Right ventricle myocardium superior (tissue), 1 donor: ENCODE data around the gene TTC7B. TPM values are rescaled to one million over a fixed set of nuclear protein-coding genes. Genes with fewer than 3 reads are reported as not detected.
A peak's percentile ranks its signal among the peaks of the same experiment; 100 is the strongest.

Experiments
- ATAC-seq: fragments of 200-7000 bp; cut with Tn5 transposase; one replicate; pipeline ENCODE4 v1.9.1; 2020; ENCODE audit warnings: mild to moderate bottlenecking; ENCODE audit not compliant: poor library complexity
- DNase-seq: peaks from one replicate; pipeline ENCODE4 v3.0.0-alpha.2; 2020
- intact Hi-C: fragments of 100-400 bp; cut with DNase I; formaldehyde crosslinking; loops from one replicate; pipeline ENCODE4 v1.11.2; 2022
- total RNA-seq: library from RNA; stranded (reverse); fragmentation: NEBNext Ultra II Directional; extraction: Animal tissue kit (Norgen Biotek cat#: 25700); gene quantifications from one replicate; pipeline ENCODE4 v1.2.1, GENCODE V29; 2021
- donor health status: DM: no; HTN: yes; CAD: no; lungs with severe emphysema.

TTC7B gene
- total RNA-seq, 1 donor from 2014 or later: 60.3 TPM

DNA sequence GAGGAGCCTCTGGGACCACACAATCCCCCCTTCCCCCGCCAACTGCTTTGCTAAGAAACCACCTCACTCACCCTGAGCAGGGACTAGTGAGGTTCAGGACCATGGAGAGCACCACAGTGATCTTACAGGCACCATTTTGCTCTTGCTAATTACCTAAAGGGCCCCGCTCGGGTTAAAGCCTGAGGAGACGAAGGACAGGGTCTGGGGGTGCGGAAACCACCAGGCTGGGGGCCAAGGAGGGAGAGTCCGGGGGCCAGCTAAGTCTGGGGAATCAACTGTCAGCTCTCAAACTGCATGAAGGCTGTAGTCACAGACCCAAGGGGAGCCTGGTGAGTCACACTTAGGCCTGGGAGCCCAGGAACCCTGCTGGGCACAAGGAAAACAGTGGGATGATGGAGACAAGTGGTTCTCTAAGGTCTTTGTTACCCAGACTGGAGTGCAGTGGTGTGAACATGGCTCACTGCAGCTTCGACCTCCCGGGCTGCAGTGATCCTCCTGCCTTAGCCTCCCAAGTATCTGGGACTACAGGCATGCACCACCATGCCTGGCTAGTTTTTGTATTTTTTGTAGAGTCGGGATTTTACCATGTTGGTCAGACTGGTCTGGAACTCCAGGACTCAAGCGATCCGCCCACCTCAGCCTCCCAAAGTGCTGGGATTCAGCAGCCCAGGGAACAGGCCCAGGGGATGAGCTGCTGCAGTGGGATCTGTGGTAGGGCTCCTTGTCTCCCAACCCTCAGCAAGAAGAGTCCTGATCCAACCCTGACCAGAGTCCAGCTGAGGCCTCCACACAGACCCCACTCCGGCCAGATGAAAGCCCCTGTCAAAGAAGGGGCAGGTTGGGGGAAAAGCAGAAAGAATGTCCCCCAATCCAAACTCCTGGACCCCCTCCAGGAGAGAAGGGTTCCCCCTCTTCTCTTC is 320.6 kb downstream of the TTC7B start:
- intact Hi-C loops: no loop called here
- DNase-seq (no peak), ATAC-seq (peak; percentile 61)

DNA sequence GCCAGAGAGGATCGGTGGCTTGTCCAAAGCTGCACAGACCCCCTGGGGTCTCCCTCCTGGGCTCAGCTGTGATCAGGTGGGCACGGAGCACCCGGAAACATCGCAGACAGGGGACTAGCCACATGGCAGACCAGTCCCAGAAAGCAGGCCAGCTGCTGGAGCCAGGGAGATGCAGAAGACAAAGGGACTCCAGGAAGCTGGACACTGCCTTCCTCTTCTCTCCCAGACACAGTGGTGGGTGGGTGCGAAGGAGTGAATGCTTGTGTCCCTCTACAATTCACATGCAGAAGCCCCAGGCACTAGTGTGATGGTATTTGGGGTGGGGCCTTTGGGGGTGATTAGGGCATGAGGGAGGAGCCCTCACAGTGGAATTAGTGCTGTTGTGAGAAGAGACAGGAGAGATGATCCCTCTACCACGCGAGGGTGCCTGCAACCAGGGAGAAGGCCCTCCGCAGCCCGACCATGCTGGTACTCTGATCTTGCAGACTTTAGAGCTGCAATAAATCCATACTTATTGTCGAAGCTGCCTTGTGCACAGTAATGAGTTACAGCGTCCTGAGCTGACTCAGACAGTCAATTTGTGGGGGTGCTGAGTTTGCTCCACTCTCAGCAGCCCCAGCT is 324.2 kb downstream of the TTC7B start:
- DNase-seq: no peak
- ATAC-seq: no peak
- intact Hi-C loops: no loop called here

GRCh38 chr14:90491221-90491885 is 324.9 kb downstream of the TTC7B start:
- peak; percentile 83 for ATAC-seq
- DNase-seq: peak; percentile 77
- intact Hi-C loops: no loop called here

GRCh38 chr14:90490720-90491050 is 325.5 kb downstream of the TTC7B start:
- intact Hi-C loops: no loop called here
- DNase-seq (no peak), ATAC-seq (no peak)

- no peak for ATAC-seq
Measured at GRCh38 chr14:90489916-90490719, 326.1 kb downstream of the TTC7B start.

GRCh38 chr14:90489306-90489705 is 326.9 kb downstream of the TTC7B start:
- no peak for ATAC-seq
- intact Hi-C loops: no loop called here
- no peak for DNase-seq

More at GRCh38 chr14:90489916-90490719, 326.1 kb downstream of the TTC7B start:
- DNase-seq: no peak
- intact Hi-C loops: no loop called here

DNA sequence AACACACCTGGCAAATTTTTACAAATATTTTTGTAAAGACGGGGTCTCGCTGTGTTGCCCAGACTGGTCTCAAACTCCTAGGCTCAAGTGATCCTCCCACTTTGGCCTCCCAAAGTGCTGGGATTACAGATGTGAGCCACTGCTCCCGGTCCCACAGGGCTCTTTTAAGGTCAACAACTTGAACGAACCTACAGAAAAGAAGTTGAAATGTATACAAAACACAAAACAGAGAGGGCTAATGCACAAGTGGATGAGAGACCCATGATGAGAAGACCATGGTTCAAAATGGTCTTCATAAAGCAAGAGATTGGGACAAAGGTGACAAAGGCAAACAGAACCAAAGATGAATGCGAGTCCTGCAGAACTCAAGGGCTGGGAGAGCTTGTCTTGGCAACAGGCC is 328.0 kb downstream of the TTC7B start:
- no peak for ATAC-seq
- intact Hi-C loops: no loop called here

GRCh38 chr14:90487462-90487861 is 328.8 kb downstream of the TTC7B start:
- ATAC-seq: no peak
- no peak for DNase-seq
- intact Hi-C loops: no loop called here

More for the DNA sequence above, 328.0 kb downstream of the TTC7B start:
- no peak for DNase-seq

GRCh38 chr14:90487031-90487430 is 329.2 kb downstream of the TTC7B start:
- intact Hi-C loops: no loop called here
- DNase-seq (peak; percentile 53), ATAC-seq (no peak)

GRCh38 chr14:90484291-90484690 is 331.9 kb downstream of the TTC7B start:
- no peak for ATAC-seq
- intact Hi-C loops: no loop called here
- DNase-seq: no peak

- ATAC-seq (no peak), DNase-seq (no peak)
- intact Hi-C loops: no loop called here
Measured at GRCh38 chr14:90483571-90483974, 332.7 kb downstream of the TTC7B start.

DNA sequence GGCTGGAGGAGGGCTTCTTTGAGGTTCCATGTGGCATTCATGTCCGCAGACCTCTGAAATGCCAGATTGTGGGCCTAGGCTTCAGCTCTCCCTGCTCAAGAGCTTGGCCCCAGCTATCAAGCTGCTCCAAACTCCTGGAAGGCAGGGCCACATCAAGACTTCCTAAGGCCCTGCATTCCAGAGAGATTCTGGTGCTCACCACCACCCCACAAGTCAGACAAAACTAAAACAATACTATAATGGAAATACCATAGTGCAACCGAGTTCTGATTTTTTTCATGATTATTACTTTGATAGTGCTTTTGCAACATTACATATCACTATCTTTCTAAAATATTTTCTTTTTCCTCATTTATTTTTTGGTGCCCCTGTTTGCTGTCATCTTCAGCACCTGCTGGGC is 333.1 kb downstream of the TTC7B start:
- DNase-seq (no peak), ATAC-seq (no peak)
- intact Hi-C loops: no loop called here

- intact Hi-C loops: no loop called here
- ATAC-seq (no peak), DNase-seq (no peak)
Measured at GRCh38 chr14:90475298-90475697, 340.9 kb downstream of the TTC7B start.

Other genes with a start within 250 kb of the TTC7B start
- gene RPS6KA5, start 244.2 kb upstream of the TTC7B start, total RNA-seq: 14.6 TPM